ENCODE results near the gene MEF2C. TPM values are rescaled to one million over a fixed set of nuclear protein-coding genes. Genes with fewer than 3 reads are reported as not detected.

Gene MEF2C
- total RNA-seq, 1 donor from 2014 or later: 29.6 TPM

- H3K4me1 Mint-ChIP-seq (ENCODE audit: low read depth): peaks cover 18% of the 10 kb centered on the region
- no peak overlapping the region for H3K4me3 Mint-ChIP-seq (ENCODE audit: unreplicated experiment)
- no peaks in the 10 kb centered on the region for H3K9me3 Mint-ChIP-seq (ENCODE audit: low read depth)
- TF ChIP-seq CTCF (IDR thresholded peaks at IDR 0.05): no peak
- DNase-seq (ENCODE audit: low spot score): no peak
- no peaks in the 10 kb centered on the region for H3K27me3 Mint-ChIP-seq (ENCODE audit: low read depth)
- peaks cover 1% of the 10 kb centered on the region for H3K36me3 Mint-ChIP-seq (ENCODE audit: low read depth)
- H3K27ac Mint-ChIP-seq (ENCODE audit: unreplicated experiment): no peak overlapping the region
These were observed 44.5 kb downstream of the MEF2C start for GRCh38 chr5:88838500-88838899.

GRCh38 chr5:88837817-88838216 lies 45.2 kb downstream of the MEF2C start:
- no peak for TF ChIP-seq CTCF (IDR thresholded peaks at IDR 0.05)
- H3K36me3 Mint-ChIP-seq (ENCODE audit: low read depth): peaks cover 1% of the 10 kb centered on the region
- no peak overlapping the region for H3K4me3 Mint-ChIP-seq (ENCODE audit: unreplicated experiment)
- H3K27ac Mint-ChIP-seq (ENCODE audit: unreplicated experiment): no peak overlapping the region
- no peaks in the 10 kb centered on the region for H3K27me3 Mint-ChIP-seq (ENCODE audit: low read depth)
- DNase-seq (ENCODE audit: low spot score): no peak
- peaks cover 22% of the 10 kb centered on the region for H3K4me1 Mint-ChIP-seq (ENCODE audit: low read depth)
- no peaks in the 10 kb centered on the region for H3K9me3 Mint-ChIP-seq (ENCODE audit: low read depth)

GRCh38 chr5:88837222-88837621 lies 45.8 kb downstream of the MEF2C start:
- Mint-ChIP-seq H3K27me3 (ENCODE audit: low read depth) (no peaks in the 10 kb centered on the region), H3K36me3 (ENCODE audit: low read depth) (peaks cover 1% of the 10 kb centered on the region), H3K4me3 (ENCODE audit: unreplicated experiment) (no peak overlapping the region), H3K27ac (ENCODE audit: unreplicated experiment) (no peak overlapping the region), H3K4me1 (ENCODE audit: low read depth) (peaks cover 22% of the 10 kb centered on the region), H3K9me3 (ENCODE audit: low read depth) (no peaks in the 10 kb centered on the region)
- DNase-seq (ENCODE audit: low spot score): no peak
- no peak for TF ChIP-seq CTCF (IDR thresholded peaks at IDR 0.05)

GRCh38 chr5:88836195-88836838 lies 46.7 kb downstream of the MEF2C start:
- H3K4me1 Mint-ChIP-seq (ENCODE audit: low read depth): peaks cover 22% of the 10 kb centered on the region
- H3K27ac Mint-ChIP-seq (ENCODE audit: unreplicated experiment): peak overlapping the region; percentile 77
- no peaks in the 10 kb centered on the region for H3K9me3 Mint-ChIP-seq (ENCODE audit: low read depth)
- peaks cover 1% of the 10 kb centered on the region for H3K36me3 Mint-ChIP-seq (ENCODE audit: low read depth)
- DNase-seq (ENCODE audit: low spot score): no peak
- no peak for TF ChIP-seq CTCF (IDR thresholded peaks at IDR 0.05)
- H3K27me3 Mint-ChIP-seq (ENCODE audit: low read depth): no peaks in the 10 kb centered on the region
- H3K4me3 Mint-ChIP-seq (ENCODE audit: unreplicated experiment): no peak overlapping the region

GRCh38 chr5:88834499-88834898 lies 48.5 kb downstream of the MEF2C start:
- H3K9me3 Mint-ChIP-seq (ENCODE audit: low read depth): no peaks in the 10 kb centered on the region
- no peak for TF ChIP-seq CTCF (IDR thresholded peaks at IDR 0.05)
- no peaks in the 10 kb centered on the region for H3K27me3 Mint-ChIP-seq (ENCODE audit: low read depth)
- peaks cover 1% of the 10 kb centered on the region for H3K36me3 Mint-ChIP-seq (ENCODE audit: low read depth)
- H3K4me3 Mint-ChIP-seq (ENCODE audit: unreplicated experiment): no peak overlapping the region
- no peak for DNase-seq (ENCODE audit: low spot score)
- no peak overlapping the region for H3K27ac Mint-ChIP-seq (ENCODE audit: unreplicated experiment)
- peaks cover 33% of the 10 kb centered on the region for H3K4me1 Mint-ChIP-seq (ENCODE audit: low read depth)

Measured in chondrocyte (in vitro differentiated cells).